ENCODE measurements around the gene OPCML.

DNA sequence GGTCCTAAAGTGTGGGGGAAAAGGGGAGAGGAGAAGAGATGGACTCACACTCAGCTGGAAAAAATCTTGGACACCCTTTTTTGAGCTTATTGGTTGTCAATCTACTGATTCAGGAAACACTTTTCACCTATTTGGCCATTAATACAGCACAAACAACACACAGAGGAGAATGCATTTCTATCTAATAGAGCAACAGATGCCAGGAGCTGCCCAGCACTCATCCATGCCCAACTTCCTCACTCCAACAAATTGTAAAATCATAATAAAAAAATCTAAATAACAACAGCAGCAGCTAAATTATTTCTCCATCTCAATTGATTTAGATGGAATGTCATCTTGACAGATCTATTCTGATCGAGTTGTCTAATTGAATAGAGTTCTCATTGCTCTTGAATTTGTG is 628.2 kb downstream of the OPCML start:
- TF ChIP-seq, protein P1, sequence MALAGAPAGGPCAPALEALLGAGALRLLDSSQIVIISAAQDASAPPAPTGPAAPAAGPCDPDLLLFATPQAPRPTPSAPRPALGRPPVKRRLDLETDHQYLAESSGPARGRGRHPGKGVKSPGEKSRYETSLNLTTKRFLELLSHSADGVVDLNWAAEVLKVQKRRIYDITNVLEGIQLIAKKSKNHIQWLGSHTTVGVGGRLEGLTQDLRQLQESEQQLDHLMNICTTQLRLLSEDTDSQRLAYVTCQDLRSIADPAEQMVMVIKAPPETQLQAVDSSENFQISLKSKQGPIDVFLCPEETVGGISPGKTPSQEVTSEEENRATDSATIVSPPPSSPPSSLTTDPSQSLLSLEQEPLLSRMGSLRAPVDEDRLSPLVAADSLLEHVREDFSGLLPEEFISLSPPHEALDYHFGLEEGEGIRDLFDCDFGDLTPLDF (CRISPR knock-in tag; IDR thresholded peaks at IDR 0.05): no peak
- no peak for TF ChIP-seq CBX1 (IDR thresholded peaks at IDR 0.05; ENCODE audit: low read depth)
- TF ChIP-seq, protein P2, sequence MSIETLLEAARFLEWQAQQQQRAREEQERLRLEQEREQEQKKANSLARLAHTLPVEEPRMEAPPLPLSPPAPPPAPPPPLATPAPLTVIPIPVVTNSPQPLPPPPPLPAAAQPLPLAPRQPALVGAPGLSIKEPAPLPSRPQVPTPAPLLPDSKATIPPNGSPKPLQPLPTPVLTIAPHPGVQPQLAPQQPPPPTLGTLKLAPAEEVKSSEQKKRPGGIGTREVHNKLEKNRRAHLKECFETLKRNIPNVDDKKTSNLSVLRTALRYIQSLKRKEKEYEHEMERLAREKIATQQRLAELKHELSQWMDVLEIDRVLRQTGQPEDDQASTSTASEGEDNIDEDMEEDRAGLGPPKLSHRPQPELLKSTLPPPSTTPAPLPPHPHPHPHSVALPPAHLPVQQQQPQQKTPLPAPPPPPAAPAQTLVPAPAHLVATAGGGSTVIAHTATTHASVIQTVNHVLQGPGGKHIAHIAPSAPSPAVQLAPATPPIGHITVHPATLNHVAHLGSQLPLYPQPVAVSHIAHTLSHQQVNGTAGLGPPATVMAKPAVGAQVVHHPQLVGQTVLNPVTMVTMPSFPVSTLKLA (IDR thresholded peaks at IDR 0.05): no peak

Data from HepG2 (cell line).